ENCODE results near the gene CPNE2.

DNA sequence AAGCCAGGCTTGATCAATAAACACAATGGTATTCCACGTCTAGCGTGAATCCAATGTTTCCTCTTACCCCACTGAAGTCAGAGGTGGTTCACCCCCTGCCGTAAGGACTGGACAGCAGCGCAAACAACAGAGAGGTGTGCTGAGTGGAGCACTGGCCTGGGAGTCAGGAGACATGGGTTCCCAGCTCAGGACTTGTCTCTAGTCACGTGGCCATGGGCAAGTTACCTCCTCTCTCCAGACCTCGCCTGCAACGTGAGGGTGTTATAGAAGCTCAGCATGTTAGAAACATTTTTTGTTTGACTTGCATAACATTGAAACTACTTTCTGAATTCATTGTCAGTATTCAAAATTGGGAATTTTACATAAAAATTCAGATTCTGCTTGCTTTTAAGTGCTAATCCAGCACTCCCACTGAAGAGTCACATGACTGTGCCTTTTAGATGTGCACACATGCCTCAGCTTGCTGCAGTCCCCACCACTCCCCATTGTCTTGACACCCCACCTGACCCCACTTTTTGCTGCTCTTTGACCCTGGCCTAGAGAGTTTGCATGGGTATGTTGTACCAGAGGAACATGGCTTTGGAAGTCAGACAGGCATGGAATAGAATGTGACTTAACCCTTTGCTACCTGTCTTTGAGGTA is 8.8 kb upstream of the CPNE2 start:
- TF ChIP-seq TAF1 (conservative IDR thresholded peaks at IDR 0.05) (no peak), JUND (IDR thresholded peaks at IDR 0.05) (no peak), GABPA (IDR thresholded peaks at IDR 0.05 in 1 of 2, conservative IDR thresholded peaks at IDR 0.05 in 1 of 2) (no peak), YY1 (IDR thresholded peaks at IDR 0.05) (no peak), MAX (IDR thresholded peaks at IDR 0.05) (no peak), RXRA (IDR thresholded peaks at IDR 0.05) (no peak), SP1 (IDR thresholded peaks at IDR 0.05) (no peak)
- TF ChIP-seq, protein P1, sequence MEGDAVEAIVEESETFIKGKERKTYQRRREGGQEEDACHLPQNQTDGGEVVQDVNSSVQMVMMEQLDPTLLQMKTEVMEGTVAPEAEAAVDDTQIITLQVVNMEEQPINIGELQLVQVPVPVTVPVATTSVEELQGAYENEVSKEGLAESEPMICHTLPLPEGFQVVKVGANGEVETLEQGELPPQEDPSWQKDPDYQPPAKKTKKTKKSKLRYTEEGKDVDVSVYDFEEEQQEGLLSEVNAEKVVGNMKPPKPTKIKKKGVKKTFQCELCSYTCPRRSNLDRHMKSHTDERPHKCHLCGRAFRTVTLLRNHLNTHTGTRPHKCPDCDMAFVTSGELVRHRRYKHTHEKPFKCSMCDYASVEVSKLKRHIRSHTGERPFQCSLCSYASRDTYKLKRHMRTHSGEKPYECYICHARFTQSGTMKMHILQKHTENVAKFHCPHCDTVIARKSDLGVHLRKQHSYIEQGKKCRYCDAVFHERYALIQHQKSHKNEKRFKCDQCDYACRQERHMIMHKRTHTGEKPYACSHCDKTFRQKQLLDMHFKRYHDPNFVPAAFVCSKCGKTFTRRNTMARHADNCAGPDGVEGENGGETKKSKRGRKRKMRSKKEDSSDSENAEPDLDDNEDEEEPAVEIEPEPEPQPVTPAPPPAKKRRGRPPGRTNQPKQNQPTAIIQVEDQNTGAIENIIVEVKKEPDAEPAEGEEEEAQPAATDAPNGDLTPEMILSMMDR (IDR thresholded peaks at IDR 0.05; ENCODE audit: low read depth, low read length, missing input control) = no peak
- TF ChIP-seq, protein P2, sequence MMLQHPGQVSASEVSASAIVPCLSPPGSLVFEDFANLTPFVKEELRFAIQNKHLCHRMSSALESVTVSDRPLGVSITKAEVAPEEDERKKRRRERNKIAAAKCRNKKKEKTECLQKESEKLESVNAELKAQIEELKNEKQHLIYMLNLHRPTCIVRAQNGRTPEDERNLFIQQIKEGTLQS (IDR thresholded peaks at IDR 0.05) = no peak
